H1 (cell line): ENCODE measurements around the gene IL1RL1. TPM values are rescaled to one million over a fixed set of nuclear protein-coding genes. Genes with fewer than 3 reads are reported as not detected.

Source experiments
- ASH2L ChIP-seq: fragments of 200-600, 300-600 bp; sonication (generic); IDR thresholded peaks from one replicate; pipeline ENCODE4 v1.7.1; 2017; ENCODE audit warnings: low read length
- ATF2 ChIP-seq: IDR thresholded peaks from 2 replicates; pipeline ENCODE4 v1.6.1; 2012; ENCODE audit warnings: low read length, inconsistent platforms
- BRCA1 ChIP-seq: IDR thresholded peaks from 2 replicates; pipeline ENCODE4 v1.6.1; 2012; ENCODE audit warnings: low read depth, low read length, improper control_type of control experiment
- CHD7 ChIP-seq: fragments of 300-600 bp; sonication (generic); IDR thresholded peaks from 2 replicates; pipeline ENCODE4 v1.7.1; 2012; ENCODE audit warnings: low read length, moderate library complexity, mild to moderate bottlenecking, inconsistent platforms; ENCODE audit not compliant: insufficient replicate concordance
- polyA plus RNA-seq, 7 experiments: library from polyadenylated mRNA; depleted of rRNA in 3 of 7; stranded (reverse) in 5 of 7; unstranded in 2 of 7; fragments of >200 nt in 5 of 7; fragments of 200-250 nt in 2 of 7; gene quantifications; 1 replicate in 5 of 7; 2 replicates in 1 of 7; 4 replicates in 1 of 7; pipeline versions ENCODE4 v1.2.1 to v1.2.3, GENCODE V29; 2011 to 2013; ENCODE audit warnings: missing spikeins in 2 of 7, mixed read lengths in 2 of 7
- total RNA-seq: library from RNA; stranded (reverse); fragmentation: NEBNext Ultra II Directional; extraction: Animal tissue kit (Norgen Biotek cat#: 25700); gene quantifications from 2 replicates; pipeline ENCODE4 v1.2.1, GENCODE V29; 2021

Gene IL1RL1
- total and polyA plus RNA-seq, 2 of the 8 experiments (the other 6 are each of a cell fraction or from before 2014, with no cell fraction given), result not detected

GRCh38 chr2:102342888-102343287, 31.5 kb downstream of the IL1RL1 start (continued):
- TF ChIP-seq CHD7, result no peak
- TF ChIP-seq ATF2, result no peak
- no peak for TF ChIP-seq BRCA1
- TF ChIP-seq ASH2L, result no peak
